Liver (tissue), 9 donors: ENCODE measurements around the gene CBL. TPM values are rescaled to one million over a fixed set of nuclear protein-coding genes. Genes with fewer than 3 reads are reported as not detected.

Experiments used
- DNase-seq: peaks from one replicate; pipeline ENCODE4 v3.0.0-alpha.2; 2017; ENCODE audit warnings: low spot score
- H3K27ac ChIP-seq, 2 donors: one replicate each; pipeline ENCODE4 v1.7.0; 2013; ENCODE audit warnings: inconsistent platforms in 2 of 2, low read length in 2 of 2, control low read depth in 1 of 2, low read depth in 1 of 2, mild to moderate bottlenecking in 1 of 2
- H3K27me3 ChIP-seq, 4 donors: one replicate each; pipeline versions ENCODE4 v1.6.1 to v1.7.0; 2013; ENCODE audit warnings: low read length in 3 of 4, inconsistent platforms in 1 of 4, mild to moderate bottlenecking in 1 of 4, moderate library complexity in 1 of 4; ENCODE audit not compliant: control insufficient read depth in 4 of 4, insufficient read depth in 4 of 4
- H3K36me3 ChIP-seq, 4 donors: one replicate each; pipeline versions ENCODE4 v1.6.1 to v1.7.0; 2013; ENCODE audit warnings: low read length in 3 of 4, mild to moderate bottlenecking in 3 of 4, low read depth in 1 of 4, moderate library complexity in 1 of 4; ENCODE audit not compliant: control insufficient read depth in 4 of 4, insufficient read depth in 3 of 4
- H3K4me1 ChIP-seq, 4 donors: one replicate each; pipeline versions ENCODE4 v1.6.1 to v1.7.0; 2013; ENCODE audit warnings: low read length in 3 of 4, mild to moderate bottlenecking in 3 of 4, moderate library complexity in 1 of 4; ENCODE audit not compliant: control insufficient read depth in 4 of 4, insufficient read depth in 4 of 4
- H3K4me3 ChIP-seq, 3 donors: one replicate each; pipeline versions ENCODE4 v1.6.1 to v1.7.0; 2013; ENCODE audit warnings: low read length in 3 of 3, control low read depth in 1 of 3, low read depth in 1 of 3, mild to moderate bottlenecking in 1 of 3
- H3K9ac ChIP-seq, 2 donors: one replicate each; pipeline ENCODE4 v1.7.0; 2013; ENCODE audit warnings: low read length in 2 of 2, mild to moderate bottlenecking in 2 of 2, moderate library complexity in 2 of 2, control low read depth in 1 of 2, low read depth in 1 of 2
- H3K9me3 ChIP-seq, 4 donors: one replicate each; pipeline versions ENCODE4 v1.6.1 to v1.7.0; 2013; ENCODE audit warnings: low read length in 3 of 4; ENCODE audit not compliant: control insufficient read depth in 4 of 4
- EGR1 ChIP-seq, 2 donors: IDR thresholded peaks; 2 replicates each; pipeline ENCODE4 v1.6.1; 2016 to 2018; ENCODE audit warnings: antibody characterized with exemption in 2 of 2, low read depth in 2 of 2
- FOXA1 ChIP-seq: IDR thresholded peaks from 2 replicates; pipeline ENCODE4 v1.6.1; 2016; ENCODE audit warnings: antibody characterized with exemption
- FOXA2 ChIP-seq: IDR thresholded peaks from 2 replicates; pipeline ENCODE4 v1.6.1; 2016; ENCODE audit warnings: antibody characterized with exemption
- GABPA ChIP-seq, 2 donors: IDR thresholded peaks in 1 of 2; conservative IDR thresholded peaks in 1 of 2; 2 replicates each; pipeline ENCODE4 v1.6.1; 2016; ENCODE audit warnings: antibody characterized with exemption in 2 of 2, mild to moderate bottlenecking in 1 of 2, moderate library complexity in 1 of 2
- HNF4A ChIP-seq, 2 donors: conservative IDR thresholded peaks; 2 replicates each; pipeline ENCODE4 v1.6.1; 2016; ENCODE audit warnings: antibody characterized with exemption in 2 of 2, mild to moderate bottlenecking in 2 of 2
- HNF4G ChIP-seq: IDR thresholded peaks from 2 replicates; pipeline ENCODE4 v1.6.1; 2016; ENCODE audit warnings: antibody characterized with exemption
- JUND ChIP-seq, 2 donors: IDR thresholded peaks; 2 replicates each; pipeline ENCODE4 v1.6.1; 2016; ENCODE audit warnings: antibody characterized with exemption in 2 of 2
- NR2F2 ChIP-seq: IDR thresholded peaks from 2 replicates; pipeline ENCODE4 v1.6.1; 2016; ENCODE audit warnings: antibody characterized with exemption
- RAD21 ChIP-seq, 2 donors: IDR thresholded peaks; 2 replicates each; pipeline ENCODE4 v1.6.1; 2016; ENCODE audit warnings: antibody characterized with exemption in 2 of 2, mild to moderate bottlenecking in 2 of 2
- RXRA ChIP-seq, 2 donors: IDR thresholded peaks; 2 replicates each; pipeline ENCODE4 v1.6.1; 2017 to 2018; ENCODE audit warnings: antibody characterized with exemption in 2 of 2, mild to moderate bottlenecking in 1 of 2
- SP1 ChIP-seq: IDR thresholded peaks from 2 replicates; pipeline ENCODE4 v1.6.1; 2018; ENCODE audit warnings: antibody characterized with exemption, mild to moderate bottlenecking
- TAF1 ChIP-seq: conservative IDR thresholded peaks from 2 replicates; pipeline ENCODE4 v1.6.1; 2016; ENCODE audit warnings: antibody characterized with exemption, mild to moderate bottlenecking
- YY1 ChIP-seq: IDR thresholded peaks from 2 replicates; pipeline ENCODE4 v1.6.1; 2016; ENCODE audit warnings: antibody characterized with exemption, mild to moderate bottlenecking
- WGBS: extraction: QIAGEN DNeasy Blood & Tissue Kit; methylation state at CpG from one replicate; pipeline ENCODE4 v1.1.7; 2013; 5-methylcytosine and 5-hydroxymethylcytosine counted together
- polyA plus RNA-seq, 2 donors: library from polyadenylated mRNA; stranded (reverse) in 1 of 2; unstranded in 1 of 2; fragments of 200-250 nt in 1 of 2; fragments of >200 nt in 1 of 2; fragmentation: Nextera tagmentation in 1 of 2; extraction: Ambion mirVana in 1 of 2; gene quantifications; one replicate each; pipeline versions ENCODE4 v1.2.1 to v1.2.3, GENCODE V29; 2013 to 2015
- total RNA-seq, 2 donors: library from RNA; depleted of rRNA; stranded (reverse); fragments of >200 nt; gene quantifications; one replicate each; pipeline ENCODE4 v1.2.3, GENCODE V29; 2014
- TF ChIP-seq, protein P1 (sequence below): IDR thresholded peaks from 2 replicates; pipeline ENCODE4 v1.6.1; 2016; ENCODE audit warnings: antibody characterized with exemption
- TF ChIP-seq, protein P2 (sequence below): IDR thresholded peaks from 2 replicates; pipeline ENCODE4 v1.6.1; 2016; ENCODE audit warnings: antibody characterized with exemption, mild to moderate bottlenecking
- TF ChIP-seq, protein P3 (sequence below): IDR thresholded peaks from 2 replicates; pipeline ENCODE4 v1.6.1; 2016; ENCODE audit warnings: antibody characterized with exemption
- TF ChIP-seq, protein P4 (sequence below): fragments of 150-350 bp; IDR thresholded peaks from 2 replicates; pipeline ENCODE4 v1.5.1; 2017; ENCODE audit warnings: improper control_type of control experiment, low read depth, low read length; ENCODE audit not compliant: missing input control
- TF ChIP-seq, protein P5 (sequence below): IDR thresholded peaks from 2 replicates; pipeline ENCODE4 v1.6.1; 2016; ENCODE audit warnings: antibody characterized with exemption
- donor health status: healthy.
- donor health status: healthy.
- donor health status: healthy.
- donor health status: healthy.
- donor health status: healthy.

The CBL gene
- total and polyA plus RNA-seq, 4 donors, result 1.6 to 5.5 (median 3.5) TPM

DNA sequence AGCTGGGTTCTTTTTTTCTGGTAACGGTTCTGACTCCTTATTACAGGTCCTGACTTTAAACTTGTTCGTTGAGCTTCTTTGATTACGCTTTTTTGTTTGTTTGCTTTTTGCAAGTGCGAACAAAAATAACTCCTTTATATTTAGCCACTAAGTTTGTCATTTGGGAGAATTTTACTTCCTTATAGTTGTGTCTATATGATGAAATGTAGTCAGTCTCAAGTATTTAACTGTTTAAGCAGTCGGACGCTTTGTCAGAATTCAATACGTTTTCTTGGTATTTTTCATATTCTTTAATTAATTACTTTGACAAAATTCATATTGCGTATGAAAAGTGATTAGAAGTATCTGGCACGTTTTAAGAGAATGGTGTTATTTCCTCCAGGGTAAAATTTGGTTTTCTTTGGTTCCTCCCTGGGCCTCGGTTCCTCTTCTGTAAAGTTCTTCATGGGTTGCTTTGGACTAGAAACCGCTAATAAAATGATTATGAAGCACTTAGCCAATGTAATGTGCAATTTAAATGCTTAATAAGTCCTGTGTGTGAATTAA lies 1.3 kb downstream of the CBL start:
- peaks cover 3 to 13% (median 11%) of the 10 kb centered on the region in 4 donors for H3K4me1 ChIP-seq
- H3K9ac ChIP-seq, result peak overlapping the region; percentile 56 to 59
- peak overlapping the region in 2 of 3 donors; percentile 94 to 99 for H3K4me3 ChIP-seq
- 57% methylated on average over 11 of the region's 11 CpGs for WGBS
- no peak for TF ChIP-seq NR2F2
- TF ChIP-seq FOXA1, result no peak
- TF ChIP-seq, protein P1, sequence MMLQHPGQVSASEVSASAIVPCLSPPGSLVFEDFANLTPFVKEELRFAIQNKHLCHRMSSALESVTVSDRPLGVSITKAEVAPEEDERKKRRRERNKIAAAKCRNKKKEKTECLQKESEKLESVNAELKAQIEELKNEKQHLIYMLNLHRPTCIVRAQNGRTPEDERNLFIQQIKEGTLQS, result no peak
- no peak for TF ChIP-seq FOXA2
- no peak for TF ChIP-seq RAD21 (IDR thresholded peaks at IDR 0.05)
- no peak for TF ChIP-seq JUND (IDR thresholded peaks at IDR 0.05)
- TF ChIP-seq GABPA (IDR thresholded peaks at IDR 0.05 in 1 of 2, conservative IDR thresholded peaks at IDR 0.05 in 1 of 2), result no peak
- TF ChIP-seq HNF4G, result no peak
- DNase-seq, result no peak
- no peaks in the 10 kb centered on the region for H3K9me3 ChIP-seq
- no peaks in the 10 kb centered on the region for H3K27me3 ChIP-seq
- H3K27ac ChIP-seq, result peak overlapping the region in 1 of 2 donors; percentile 64
- H3K36me3 ChIP-seq, result no peaks in the 10 kb centered on the region

DNA sequence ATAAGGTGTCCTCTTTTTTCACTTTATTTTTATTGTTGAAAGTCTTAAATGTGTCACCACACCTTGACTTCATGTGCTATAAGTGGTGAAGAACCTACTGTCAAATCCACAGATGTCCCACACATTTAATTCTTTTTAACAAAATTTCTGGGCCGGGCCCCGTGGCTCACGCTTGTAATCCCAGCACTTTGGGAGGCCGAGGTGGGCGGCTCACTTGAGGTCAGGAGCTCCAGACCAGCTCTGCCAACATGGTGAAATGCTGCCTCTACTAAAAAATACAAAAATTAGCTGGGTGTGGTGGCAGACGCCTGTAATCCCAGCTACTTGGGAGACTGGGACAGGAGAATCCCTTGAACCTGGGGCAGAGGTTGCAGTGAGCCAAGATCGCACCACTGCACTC lies 3.0 kb downstream of the CBL start:
- no peaks in the 10 kb centered on the region for H3K27me3 ChIP-seq
- 94% methylated on average over 7 of the region's 7 CpGs for WGBS
- TF ChIP-seq, protein P2, sequence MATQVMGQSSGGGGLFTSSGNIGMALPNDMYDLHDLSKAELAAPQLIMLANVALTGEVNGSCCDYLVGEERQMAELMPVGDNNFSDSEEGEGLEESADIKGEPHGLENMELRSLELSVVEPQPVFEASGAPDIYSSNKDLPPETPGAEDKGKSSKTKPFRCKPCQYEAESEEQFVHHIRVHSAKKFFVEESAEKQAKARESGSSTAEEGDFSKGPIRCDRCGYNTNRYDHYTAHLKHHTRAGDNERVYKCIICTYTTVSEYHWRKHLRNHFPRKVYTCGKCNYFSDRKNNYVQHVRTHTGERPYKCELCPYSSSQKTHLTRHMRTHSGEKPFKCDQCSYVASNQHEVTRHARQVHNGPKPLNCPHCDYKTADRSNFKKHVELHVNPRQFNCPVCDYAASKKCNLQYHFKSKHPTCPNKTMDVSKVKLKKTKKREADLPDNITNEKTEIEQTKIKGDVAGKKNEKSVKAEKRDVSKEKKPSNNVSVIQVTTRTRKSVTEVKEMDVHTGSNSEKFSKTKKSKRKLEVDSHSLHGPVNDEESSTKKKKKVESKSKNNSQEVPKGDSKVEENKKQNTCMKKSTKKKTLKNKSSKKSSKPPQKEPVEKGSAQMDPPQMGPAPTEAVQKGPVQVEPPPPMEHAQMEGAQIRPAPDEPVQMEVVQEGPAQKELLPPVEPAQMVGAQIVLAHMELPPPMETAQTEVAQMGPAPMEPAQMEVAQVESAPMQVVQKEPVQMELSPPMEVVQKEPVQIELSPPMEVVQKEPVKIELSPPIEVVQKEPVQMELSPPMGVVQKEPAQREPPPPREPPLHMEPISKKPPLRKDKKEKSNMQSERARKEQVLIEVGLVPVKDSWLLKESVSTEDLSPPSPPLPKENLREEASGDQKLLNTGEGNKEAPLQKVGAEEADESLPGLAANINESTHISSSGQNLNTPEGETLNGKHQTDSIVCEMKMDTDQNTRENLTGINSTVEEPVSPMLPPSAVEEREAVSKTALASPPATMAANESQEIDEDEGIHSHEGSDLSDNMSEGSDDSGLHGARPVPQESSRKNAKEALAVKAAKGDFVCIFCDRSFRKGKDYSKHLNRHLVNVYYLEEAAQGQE, result no peak
- TF ChIP-seq YY1 (no peak), SP1 (no peak), EGR1 (IDR thresholded peaks at IDR 0.05; ENCODE audit: low read depth in 2 of 2) (no peak), NR2F2 (no peak), HNF4A (conservative IDR thresholded peaks at IDR 0.05) (no peak), TAF1 (no peak), JUND (IDR thresholded peaks at IDR 0.05) (no peak), RAD21 (IDR thresholded peaks at IDR 0.05) (no peak), RXRA (IDR thresholded peaks at IDR 0.05) (no peak), FOXA1 (no peak), HNF4G (no peak)
- TF ChIP-seq, protein P3, sequence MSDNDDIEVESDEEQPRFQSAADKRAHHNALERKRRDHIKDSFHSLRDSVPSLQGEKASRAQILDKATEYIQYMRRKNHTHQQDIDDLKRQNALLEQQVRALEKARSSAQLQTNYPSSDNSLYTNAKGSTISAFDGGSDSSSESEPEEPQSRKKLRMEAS, result no peak
- TF ChIP-seq, protein P4, sequence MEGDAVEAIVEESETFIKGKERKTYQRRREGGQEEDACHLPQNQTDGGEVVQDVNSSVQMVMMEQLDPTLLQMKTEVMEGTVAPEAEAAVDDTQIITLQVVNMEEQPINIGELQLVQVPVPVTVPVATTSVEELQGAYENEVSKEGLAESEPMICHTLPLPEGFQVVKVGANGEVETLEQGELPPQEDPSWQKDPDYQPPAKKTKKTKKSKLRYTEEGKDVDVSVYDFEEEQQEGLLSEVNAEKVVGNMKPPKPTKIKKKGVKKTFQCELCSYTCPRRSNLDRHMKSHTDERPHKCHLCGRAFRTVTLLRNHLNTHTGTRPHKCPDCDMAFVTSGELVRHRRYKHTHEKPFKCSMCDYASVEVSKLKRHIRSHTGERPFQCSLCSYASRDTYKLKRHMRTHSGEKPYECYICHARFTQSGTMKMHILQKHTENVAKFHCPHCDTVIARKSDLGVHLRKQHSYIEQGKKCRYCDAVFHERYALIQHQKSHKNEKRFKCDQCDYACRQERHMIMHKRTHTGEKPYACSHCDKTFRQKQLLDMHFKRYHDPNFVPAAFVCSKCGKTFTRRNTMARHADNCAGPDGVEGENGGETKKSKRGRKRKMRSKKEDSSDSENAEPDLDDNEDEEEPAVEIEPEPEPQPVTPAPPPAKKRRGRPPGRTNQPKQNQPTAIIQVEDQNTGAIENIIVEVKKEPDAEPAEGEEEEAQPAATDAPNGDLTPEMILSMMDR, result no peak
- TF ChIP-seq, protein P5, sequence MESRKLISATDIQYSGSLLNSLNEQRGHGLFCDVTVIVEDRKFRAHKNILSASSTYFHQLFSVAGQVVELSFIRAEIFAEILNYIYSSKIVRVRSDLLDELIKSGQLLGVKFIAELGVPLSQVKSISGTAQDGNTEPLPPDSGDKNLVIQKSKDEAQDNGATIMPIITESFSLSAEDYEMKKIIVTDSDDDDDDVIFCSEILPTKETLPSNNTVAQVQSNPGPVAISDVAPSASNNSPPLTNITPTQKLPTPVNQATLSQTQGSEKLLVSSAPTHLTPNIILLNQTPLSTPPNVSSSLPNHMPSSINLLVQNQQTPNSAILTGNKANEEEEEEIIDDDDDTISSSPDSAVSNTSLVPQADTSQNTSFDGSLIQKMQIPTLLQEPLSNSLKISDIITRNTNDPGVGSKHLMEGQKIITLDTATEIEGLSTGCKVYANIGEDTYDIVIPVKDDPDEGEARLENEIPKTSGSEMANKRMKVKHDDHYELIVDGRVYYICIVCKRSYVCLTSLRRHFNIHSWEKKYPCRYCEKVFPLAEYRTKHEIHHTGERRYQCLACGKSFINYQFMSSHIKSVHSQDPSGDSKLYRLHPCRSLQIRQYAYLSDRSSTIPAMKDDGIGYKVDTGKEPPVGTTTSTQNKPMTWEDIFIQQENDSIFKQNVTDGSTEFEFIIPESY, result no peak
- TF ChIP-seq, protein P1, result no peak
- DNase-seq, result no peak
- peaks cover 3 to 13% (median 11%) of the 10 kb centered on the region in 4 donors for H3K4me1 ChIP-seq
- no peak overlapping the region for H3K9ac ChIP-seq
- no peaks in the 10 kb centered on the region for H3K36me3 ChIP-seq
- no peak overlapping the region for H3K27ac ChIP-seq
- no peaks in the 10 kb centered on the region for H3K9me3 ChIP-seq
- H3K4me3 ChIP-seq, result no peak overlapping the region
